HEK293T (cell line): Measurements from ENCODE around the gene CD247.

ENCODE experiments used
- CTCF ChIA-PET: fragments of 350-600 bp; formaldehyde crosslinking; extraction: SDS; loops from one replicate; lab custom pipeline; 2021; ENCODE audit warnings: antibody characterized with exemption, inconsistent platforms; lab: Yijun Ruan, JAX
- POLR2A ChIA-PET: fragments of 350-600 bp; formaldehyde crosslinking; extraction: SDS; loops from one replicate; lab custom pipeline; 2020; ENCODE audit warnings: antibody characterized with exemption, inconsistent platforms; lab: Yijun Ruan, JAX
- DNase-seq: peaks from one replicate; pipeline ENCODE4 v3.0.0; 2012; ENCODE audit warnings: mixed read lengths; ENCODE audit errors: extremely low spot score
- ARNT ChIP-seq: fragments of 450-650 bp; IDR thresholded peaks from 2 replicates; pipeline ENCODE4 v1.6.1; 2017; ENCODE audit warnings: mild to moderate bottlenecking
- BHLHE40 ChIP-seq: fragments of 450-650 bp; IDR thresholded peaks from 2 replicates; pipeline ENCODE4 v1.6.1; 2016; ENCODE audit warnings: mild to moderate bottlenecking, moderate library complexity, borderline replicate concordance
- CTBP1 ChIP-seq: fragments of 450-650 bp; IDR thresholded peaks from 2 replicates; pipeline ENCODE4 v1.6.1; 2016; ENCODE audit warnings: borderline replicate concordance
- ELF4 ChIP-seq: fragments of 450-650 bp; IDR thresholded peaks from 2 replicates; pipeline ENCODE4 v1.6.1; 2017; ENCODE audit warnings: antibody characterized with exemption
- FOXA1 ChIP-seq: fragments of 450-650 bp; IDR thresholded peaks from 2 replicates; pipeline ENCODE4 v1.6.1; 2016; ENCODE audit warnings: mild to moderate bottlenecking
- FOXK2 ChIP-seq: fragments of 450-650 bp; IDR thresholded peaks from 2 replicates; pipeline ENCODE4 v1.6.1; 2016; ENCODE audit warnings: mild to moderate bottlenecking
- FOXM1 ChIP-seq: fragments of 450-650 bp; IDR thresholded peaks from 2 replicates; pipeline ENCODE4 v1.6.1; 2017; ENCODE audit warnings: mild to moderate bottlenecking, borderline replicate concordance
- HDGF ChIP-seq: fragments of 450-650 bp; IDR thresholded peaks from 2 replicates; pipeline ENCODE4 v1.6.1; 2017; ENCODE audit warnings: antibody characterized with exemption, borderline replicate concordance
- L3MBTL2 ChIP-seq: fragments of 450-650 bp; conservative IDR thresholded peaks from 2 replicates; pipeline ENCODE4 v1.6.1; 2016; ENCODE audit warnings: mild to moderate bottlenecking
- LEF1 ChIP-seq: fragments of 450-650 bp; IDR thresholded peaks from 2 replicates; pipeline ENCODE4 v1.6.1; 2017; ENCODE audit warnings: mild to moderate bottlenecking, borderline replicate concordance
- NFRKB ChIP-seq: fragments of 450-650 bp; IDR thresholded peaks from 2 replicates; pipeline ENCODE4 v1.6.1; 2016; ENCODE audit warnings: mild to moderate bottlenecking, moderate library complexity
- SP1 ChIP-seq: fragments of 450-650 bp; IDR thresholded peaks from 2 replicates; pipeline ENCODE4 v1.6.1; 2017
- SUZ12 ChIP-seq: fragments of 450-650 bp; IDR thresholded peaks from 2 replicates; pipeline ENCODE4 v1.6.1; 2016; ENCODE audit warnings: mild to moderate bottlenecking
- TARDBP ChIP-seq: fragments of 450-650 bp; IDR thresholded peaks from 2 replicates; pipeline ENCODE4 v1.6.1; 2016
- ZNF384 ChIP-seq: fragments of 450-650 bp; IDR thresholded peaks from 2 replicates; pipeline ENCODE4 v1.6.1; 2016
- TF ChIP-seq, protein P1 (sequence below): fragments of 450-650 bp; IDR thresholded peaks from 2 replicates; pipeline ENCODE4 v1.6.1; 2016

The CD247 gene

DNA sequence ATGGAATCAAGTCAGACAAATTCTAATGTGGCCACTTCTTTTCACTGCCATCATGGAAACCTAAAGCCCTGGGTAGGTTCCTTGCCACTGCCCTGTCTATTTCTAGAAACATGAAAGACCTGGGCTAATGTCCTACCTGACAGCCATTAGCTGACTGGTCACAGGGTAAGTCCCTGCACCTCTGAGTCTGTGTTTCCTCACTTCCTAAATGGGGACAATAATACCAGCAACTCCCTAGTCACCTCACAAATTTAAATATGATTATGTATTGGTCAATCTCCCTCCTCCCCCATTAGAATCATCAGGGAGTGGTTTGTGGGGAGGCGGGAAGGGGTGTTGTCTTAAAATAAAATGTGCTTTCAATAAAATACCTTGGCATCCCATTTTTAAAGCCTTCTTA lies 33.0 kb upstream of the CD247 start:
- ChIA-PET POLR2A (no interaction called here), CTCF (interaction anchor here (1.1 to 3.0 kb wide), 2 partner anchors 11 to 13 kb away, joined by 4 to 11 read pairs; no protein-coding TSS in a partner anchor)
- TF ChIP-seq ZNF384 (no peak), HDGF (no peak), BHLHE40 (no peak), CTBP1 (no peak), FOXA1 (no peak), ELF4 (no peak), NFRKB (no peak), SUZ12 (no peak), FOXK2 (no peak), SP1 (no peak), TARDBP (no peak), LEF1 (no peak), FOXM1 (no peak), L3MBTL2 (no peak), ARNT (no peak)
- TF ChIP-seq, protein P1, sequence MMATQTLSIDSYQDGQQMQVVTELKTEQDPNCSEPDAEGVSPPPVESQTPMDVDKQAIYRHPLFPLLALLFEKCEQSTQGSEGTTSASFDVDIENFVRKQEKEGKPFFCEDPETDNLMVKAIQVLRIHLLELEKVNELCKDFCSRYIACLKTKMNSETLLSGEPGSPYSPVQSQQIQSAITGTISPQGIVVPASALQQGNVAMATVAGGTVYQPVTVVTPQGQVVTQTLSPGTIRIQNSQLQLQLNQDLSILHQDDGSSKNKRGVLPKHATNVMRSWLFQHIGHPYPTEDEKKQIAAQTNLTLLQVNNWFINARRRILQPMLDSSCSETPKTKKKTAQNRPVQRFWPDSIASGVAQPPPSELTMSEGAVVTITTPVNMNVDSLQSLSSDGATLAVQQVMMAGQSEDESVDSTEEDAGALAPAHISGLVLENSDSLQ: no peak
- DNase-seq: no peak

DNA sequence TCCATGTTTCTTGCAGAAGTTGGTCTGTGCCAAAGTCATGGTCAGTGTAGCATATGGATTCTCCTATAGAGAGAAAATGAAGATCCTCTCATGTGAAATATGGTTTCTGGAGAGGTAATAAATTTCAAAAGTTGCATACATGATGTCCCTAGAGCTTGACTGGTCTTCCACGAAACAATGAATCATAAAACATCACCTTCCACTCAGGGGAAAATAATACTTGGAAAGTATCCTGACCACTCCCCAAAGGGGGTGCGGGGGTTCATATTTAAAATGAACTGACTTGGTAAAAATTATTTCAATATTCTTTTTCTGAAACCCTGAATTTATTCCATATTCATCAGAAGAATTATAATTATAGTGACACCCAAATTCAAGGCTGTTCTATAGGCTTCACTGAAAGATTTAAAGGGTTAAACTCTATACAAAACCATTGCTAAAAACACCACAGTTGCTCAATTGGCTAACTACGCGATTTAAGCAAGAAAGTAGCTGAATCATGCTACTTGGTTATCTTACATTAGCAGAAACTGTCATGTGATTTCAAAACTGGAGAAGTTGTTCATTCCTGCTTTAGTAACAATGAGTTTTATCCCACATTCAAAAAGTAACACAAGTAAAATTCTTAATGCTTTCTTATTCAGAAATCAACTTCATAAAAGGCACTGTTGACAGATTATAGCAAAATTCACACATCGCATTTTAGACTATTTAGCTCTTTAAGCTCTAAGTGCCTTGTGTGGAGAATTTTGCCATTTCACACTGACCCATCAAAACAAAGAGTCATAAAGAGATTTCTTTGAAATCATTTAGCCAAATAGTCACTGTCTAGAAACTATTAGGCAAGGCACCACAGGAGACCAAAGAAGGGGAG lies 30.0 kb upstream of the CD247 start:
- CTCF ChIA-PET: interaction anchor here (0.7 to 0.9 kb wide), 3 partner anchors 7 to 149 kb away, joined by 3 read pairs; no protein-coding TSS in a partner anchor
- TF ChIP-seq FOXM1 (no peak), HDGF (no peak)
- no peak for DNase-seq

DNA sequence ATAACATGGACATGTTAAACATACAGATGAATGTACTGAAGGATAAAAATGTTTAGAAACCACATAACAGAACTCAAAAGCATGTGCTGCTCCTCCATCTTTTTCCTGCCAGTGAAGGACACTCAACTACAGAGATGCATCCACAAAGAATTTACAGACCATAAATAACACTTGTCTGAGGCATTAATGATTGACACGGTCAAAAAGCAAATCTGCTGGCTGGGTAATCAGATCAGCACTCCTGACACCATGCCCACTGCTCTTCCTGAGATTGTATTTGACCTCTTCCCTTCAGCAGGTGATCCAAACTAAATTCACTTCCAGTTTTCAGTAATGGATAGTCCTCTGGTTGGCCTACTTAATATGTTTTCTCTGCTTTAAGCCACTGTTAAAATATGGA lies 28.6 kb upstream of the CD247 start:
- CTCF ChIA-PET: interaction anchor here (0.6 kb wide), 1 partner anchor 167 kb away, joined by 3 read pairs; no protein-coding TSS in a partner anchor
- POLR2A ChIA-PET: no interaction called here
- TF ChIP-seq, protein P1: peak; percentile 24; the same call in 1 of the 2 replicates
- no peak for TF ChIP-seq ELF4

More for the DNA sequence above, 30.0 kb upstream of the CD247 start:
- POLR2A ChIA-PET: no interaction called here

DNA sequence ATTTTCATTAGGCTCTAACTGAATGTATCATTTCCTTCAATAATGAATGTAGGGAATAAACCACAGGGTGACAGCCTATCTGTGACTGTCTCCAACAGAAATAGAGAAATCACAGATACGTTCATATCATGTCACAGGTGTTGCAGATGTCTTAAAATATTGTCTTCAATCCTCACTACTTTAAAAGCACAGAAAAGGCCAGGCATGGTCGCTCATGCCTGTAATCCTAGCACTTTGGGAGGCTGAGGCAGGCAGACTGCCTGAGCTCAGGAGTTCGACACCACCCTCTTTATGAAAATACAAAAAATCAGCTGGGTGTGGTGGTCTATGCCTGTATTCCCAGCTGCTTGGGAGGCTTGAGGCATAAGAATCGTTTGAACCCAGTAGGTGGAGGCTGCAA lies 27.0 kb upstream of the CD247 start:
- CTCF ChIA-PET: no interaction called here
- TF ChIP-seq, protein P1: no peak
- TF ChIP-seq ELF4: no peak
- TF ChIP-seq BHLHE40: no peak
- no peak for TF ChIP-seq NFRKB
- no peak for TF ChIP-seq LEF1
- no peak for TF ChIP-seq ARNT
- no peak for TF ChIP-seq FOXM1
- TF ChIP-seq FOXA1: no peak
- no peak for TF ChIP-seq TARDBP
- no peak for TF ChIP-seq SUZ12
- no peak for TF ChIP-seq L3MBTL2
- no peak for TF ChIP-seq HDGF
- TF ChIP-seq ZNF384: no peak
- TF ChIP-seq SP1: no peak
- no peak for TF ChIP-seq CTBP1
- TF ChIP-seq FOXK2: no peak
- POLR2A ChIA-PET: interaction anchor here (0.6 kb wide), 1 partner anchor 8 kb away, joined by 3 read pairs; the partner anchor contains the start of gene CREG1
- no peak for DNase-seq

More for the DNA sequence above, 28.6 kb upstream of the CD247 start:
- no peak for DNase-seq

DNA sequence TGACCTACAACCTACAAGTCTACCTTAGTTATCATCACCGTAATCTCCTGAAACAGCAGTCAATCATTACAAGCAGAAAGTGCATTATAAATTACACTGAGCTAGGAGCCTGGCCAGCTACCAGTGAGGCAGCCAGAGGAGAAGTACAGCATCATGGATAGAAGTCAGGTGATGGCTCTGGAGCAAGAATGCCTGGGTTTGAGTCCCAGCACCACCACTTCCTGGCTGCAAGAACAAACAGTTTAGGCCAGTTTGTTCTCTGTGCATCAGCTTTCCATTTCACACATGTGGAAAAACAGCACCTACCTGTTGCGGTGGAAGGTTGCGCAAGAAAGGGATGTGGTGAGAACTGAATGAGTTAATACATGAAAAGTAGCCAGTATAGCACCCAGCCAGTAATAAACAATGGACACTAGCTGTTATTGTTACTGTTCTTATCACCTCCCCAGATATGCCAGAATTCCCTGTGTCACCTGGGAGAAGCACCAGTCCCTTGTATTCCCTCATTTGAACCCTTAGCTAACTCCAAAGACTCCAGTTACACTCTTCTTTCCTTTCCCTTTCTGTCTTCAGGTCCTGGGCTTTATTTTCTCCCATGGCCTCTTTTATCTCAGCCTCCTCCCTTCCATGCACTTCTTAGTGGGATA lies 26.2 kb upstream of the CD247 start:
- DNase-seq: no peak
- POLR2A ChIA-PET: interaction anchor here (0.6 kb wide), 1 partner anchor 9 kb away, joined by 3 read pairs; the partner anchor contains the start of gene CREG1
- CTCF ChIA-PET: no interaction called here
- TF ChIP-seq, protein P1: no peak
- TF ChIP-seq ZNF384 (no peak), SP1 (no peak), TARDBP (no peak), ELF4 (no peak), NFRKB (no peak), ARNT (no peak), HDGF (no peak), FOXK2 (no peak), FOXM1 (no peak), FOXA1 (no peak)
